Fibroblast of mammary gland (primary cell): Measurements from ENCODE around the gene RIBC2.

Source experiments
- DNase-seq: peaks from one replicate; pipeline ENCODE4 v3.0.0-alpha.2; 2010; ENCODE audit warnings: low read depth
- H3K4me3 ChIP-seq: 2 replicates; pipeline ENCODE4 v1.5.1; 2011; ENCODE audit warnings: low read depth, mild to moderate bottlenecking, low read length, moderate library complexity; ENCODE audit not compliant: control insufficient read depth
- TF ChIP-seq, protein P1 (sequence below): conservative IDR thresholded peaks from 2 replicates; pipeline ENCODE4 v1.5.1; 2011; ENCODE audit warnings: low read depth, low read length, inconsistent platforms; ENCODE audit not compliant: control insufficient read depth, insufficient read depth

RIBC2 gene

GRCh38 chr22:45472426-45472825, 58.9 kb downstream of the RIBC2 start:
- DNase-seq: peak; percentile 36
- TF ChIP-seq, protein P1, sequence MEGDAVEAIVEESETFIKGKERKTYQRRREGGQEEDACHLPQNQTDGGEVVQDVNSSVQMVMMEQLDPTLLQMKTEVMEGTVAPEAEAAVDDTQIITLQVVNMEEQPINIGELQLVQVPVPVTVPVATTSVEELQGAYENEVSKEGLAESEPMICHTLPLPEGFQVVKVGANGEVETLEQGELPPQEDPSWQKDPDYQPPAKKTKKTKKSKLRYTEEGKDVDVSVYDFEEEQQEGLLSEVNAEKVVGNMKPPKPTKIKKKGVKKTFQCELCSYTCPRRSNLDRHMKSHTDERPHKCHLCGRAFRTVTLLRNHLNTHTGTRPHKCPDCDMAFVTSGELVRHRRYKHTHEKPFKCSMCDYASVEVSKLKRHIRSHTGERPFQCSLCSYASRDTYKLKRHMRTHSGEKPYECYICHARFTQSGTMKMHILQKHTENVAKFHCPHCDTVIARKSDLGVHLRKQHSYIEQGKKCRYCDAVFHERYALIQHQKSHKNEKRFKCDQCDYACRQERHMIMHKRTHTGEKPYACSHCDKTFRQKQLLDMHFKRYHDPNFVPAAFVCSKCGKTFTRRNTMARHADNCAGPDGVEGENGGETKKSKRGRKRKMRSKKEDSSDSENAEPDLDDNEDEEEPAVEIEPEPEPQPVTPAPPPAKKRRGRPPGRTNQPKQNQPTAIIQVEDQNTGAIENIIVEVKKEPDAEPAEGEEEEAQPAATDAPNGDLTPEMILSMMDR: no peak
- H3K4me3 ChIP-seq: no peak overlapping the region

DNA sequence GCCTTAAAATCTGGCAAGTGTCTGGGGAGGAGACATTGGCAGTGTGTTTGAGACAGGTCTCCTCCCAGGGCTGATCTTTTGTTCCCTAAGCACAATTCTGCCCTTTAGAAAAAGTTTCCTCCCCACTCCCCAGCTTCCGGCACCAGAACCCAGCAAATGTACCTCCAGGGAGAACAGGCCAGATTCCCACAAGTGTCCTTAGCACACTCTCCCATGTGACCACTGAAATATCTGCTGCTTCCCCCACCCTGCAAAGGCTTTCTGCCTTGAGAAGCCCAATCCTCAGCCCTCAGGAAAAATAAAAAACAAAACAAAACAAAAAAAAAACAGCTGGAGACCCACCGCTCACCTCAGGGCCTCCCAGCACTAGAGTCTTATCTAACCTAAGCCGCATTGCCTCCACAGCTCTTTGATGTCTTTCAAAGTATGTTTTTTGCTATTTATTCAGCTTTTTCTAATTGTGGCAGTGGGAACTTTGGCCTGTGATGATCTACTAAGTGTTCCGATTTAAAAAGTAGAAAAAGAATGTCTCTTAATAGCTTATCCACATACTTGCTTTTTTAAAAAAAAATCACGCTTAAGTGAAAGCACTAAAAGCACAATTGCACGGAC, 60.2 kb downstream of the RIBC2 start:
- no peak for DNase-seq
- no peak overlapping the region for H3K4me3 ChIP-seq
- TF ChIP-seq, protein P1: no peak

- TF ChIP-seq, protein P1: no peak
- peak; percentile 59 for DNase-seq
- no peak overlapping the region for H3K4me3 ChIP-seq
These were observed 61.7 kb downstream of the RIBC2 start for GRCh38 chr22:45475063-45475747.

GRCh38 chr22:45475851-45476514, 62.5 kb downstream of the RIBC2 start:
- DNase-seq: no peak
- TF ChIP-seq, protein P1: no peak
- no peak overlapping the region for H3K4me3 ChIP-seq

- H3K4me3 ChIP-seq: no peak overlapping the region
- TF ChIP-seq, protein P1: no peak
- peak; percentile 73 for DNase-seq
These were observed 63.3 kb downstream of the RIBC2 start for GRCh38 chr22:45476814-45477213.

GRCh38 chr22:45477366-45478107, 64.0 kb downstream of the RIBC2 start:
- no peak for DNase-seq
- TF ChIP-seq, protein P1: no peak

More at GRCh38 chr22:45477366-45478107, 64.0 kb downstream of the RIBC2 start:
- H3K4me3 ChIP-seq: no peak overlapping the region
